ENCODE data around the gene TPRA1. TPM values are rescaled to one million over a fixed set of nuclear protein-coding genes. Genes with fewer than 3 reads are reported as not detected.
"Not testable (repeated sequence)": the region's sequence is repeated elsewhere in the genome, so short reads cannot be mapped to it uniquely, and the experiment has no call there.

The TPRA1 gene
- polyA plus RNA-seq, 1 donor: 19.8 TPM

GRCh38 chr3:127616836-127617605, 26.5 kb upstream of the TPRA1 start:
- no peak for DNase-seq (ENCODE audit: low read depth)

GRCh38 chr3:127615631-127616305, 25.2 kb upstream of the TPRA1 start:
- no peak for DNase-seq (ENCODE audit: low read depth)

GRCh38 chr3:127614928-127615589, 24.5 kb upstream of the TPRA1 start:
- no peak for DNase-seq (ENCODE audit: low read depth)

GRCh38 chr3:127613406-127613805, 22.9 kb upstream of the TPRA1 start:
- DNase-seq (ENCODE audit: low read depth): no peak

GRCh38 chr3:127612966-127613365, 22.4 kb upstream of the TPRA1 start:
- no peak for DNase-seq (ENCODE audit: low read depth)

GRCh38 chr3:127611251-127611650, 20.7 kb upstream of the TPRA1 start:
- no peak for DNase-seq (ENCODE audit: low read depth)

- no peak for DNase-seq (ENCODE audit: low read depth)
These were observed 19.6 kb upstream of the TPRA1 start for GRCh38 chr3:127610105-127610504.

GRCh38 chr3:127608362-127608718, 17.8 kb upstream of the TPRA1 start:
- DNase-seq (ENCODE audit: low read depth): no peak

GRCh38 chr3:127607675-127608361, 17.3 kb upstream of the TPRA1 start:
- DNase-seq (ENCODE audit: low read depth): no peak

- DNase-seq (ENCODE audit: low read depth): no peak
These were observed 16.6 kb upstream of the TPRA1 start for GRCh38 chr3:127606981-127607595.

GRCh38 chr3:127606086-127606805, 15.7 kb upstream of the TPRA1 start:
- no peak for DNase-seq (ENCODE audit: low read depth)

- not testable (repeated sequence) for DNase-seq (ENCODE audit: low read depth)
These were observed 15.0 kb upstream of the TPRA1 start for GRCh38 chr3:127605547-127605946.

GRCh38 chr3:127604546-127605165, 14.1 kb upstream of the TPRA1 start:
- no peak for DNase-seq (ENCODE audit: low read depth)

GRCh38 chr3:127604035-127604434, 13.5 kb upstream of the TPRA1 start:
- DNase-seq (ENCODE audit: low read depth): no peak

- DNase-seq (ENCODE audit: low read depth): no peak
These were observed 10.4 kb upstream of the TPRA1 start for GRCh38 chr3:127600749-127601456.

GRCh38 chr3:127598841-127599570, 8.5 kb upstream of the TPRA1 start:
- no peak for DNase-seq (ENCODE audit: low read depth)

- DNase-seq (ENCODE audit: low read depth): no peak
These were observed 6.7 kb upstream of the TPRA1 start for GRCh38 chr3:127597020-127597771.

GRCh38 chr3:127595303-127595702, 4.8 kb upstream of the TPRA1 start:
- no peak for DNase-seq (ENCODE audit: low read depth)

- DNase-seq (ENCODE audit: low read depth): no peak
These were observed 2.6 kb upstream of the TPRA1 start for GRCh38 chr3:127593178-127593577.
